Esophagus muscularis mucosa (tissue), 4 donors: ENCODE measurements around the gene MACROD2.
"Not testable (repeated sequence)": the region's sequence is repeated elsewhere in the genome, so short reads cannot be mapped to it uniquely, and the experiment has no call there.

ENCODE experiments used
- EP300 ChIP-seq: sonication (generic); formaldehyde crosslinking; IDR thresholded peaks from one replicate; pipeline ENCODE4 v1.6.1; 2017; ENCODE audit warnings: antibody characterized with exemption
- POLR2A ChIP-seq: fragments of 450-650 bp; IDR thresholded peaks from one replicate; pipeline ENCODE4 v1.6.1; 2017; ENCODE audit warnings: antibody characterized with exemption, moderate library complexity, mild to moderate bottlenecking, low read depth
- POLR2AphosphoS5 ChIP-seq, 2 donors: sonication (generic); formaldehyde crosslinking; IDR thresholded peaks; one replicate each; pipeline ENCODE4 v1.6.1; 2017; ENCODE audit warnings: antibody characterized with exemption in 2 of 2
- TF ChIP-seq, protein P1 (sequence below), 3 experiments: fragments of 200-600 bp in 2 of 3; fragments of 450-650 bp in 1 of 3; sonication (generic) in 2 of 3; IDR thresholded peaks; one replicate each; pipeline ENCODE4 v1.5.1; 2017 to 2019; ENCODE audit warnings: antibody characterized with exemption in 3 of 3, mild to moderate bottlenecking in 2 of 3, moderate library complexity in 1 of 3

DNA sequence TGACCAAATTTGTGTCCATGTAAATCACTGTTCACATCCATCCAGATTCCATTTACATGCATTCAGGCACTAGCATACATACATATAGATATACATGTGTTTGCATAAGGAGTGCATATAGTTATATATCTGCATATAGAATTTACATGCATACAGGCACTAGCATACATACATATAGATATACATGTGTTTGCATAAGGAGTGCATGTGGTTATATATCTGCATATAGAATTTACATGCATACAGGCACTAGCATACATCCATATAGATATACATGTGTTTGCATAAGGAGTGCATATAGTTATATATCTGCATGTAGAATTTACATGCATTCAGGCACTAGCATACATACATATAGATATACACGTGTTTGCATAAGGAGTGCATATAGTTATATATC is 1145.6 kb downstream of the MACROD2 start:
- TF ChIP-seq, protein P1, sequence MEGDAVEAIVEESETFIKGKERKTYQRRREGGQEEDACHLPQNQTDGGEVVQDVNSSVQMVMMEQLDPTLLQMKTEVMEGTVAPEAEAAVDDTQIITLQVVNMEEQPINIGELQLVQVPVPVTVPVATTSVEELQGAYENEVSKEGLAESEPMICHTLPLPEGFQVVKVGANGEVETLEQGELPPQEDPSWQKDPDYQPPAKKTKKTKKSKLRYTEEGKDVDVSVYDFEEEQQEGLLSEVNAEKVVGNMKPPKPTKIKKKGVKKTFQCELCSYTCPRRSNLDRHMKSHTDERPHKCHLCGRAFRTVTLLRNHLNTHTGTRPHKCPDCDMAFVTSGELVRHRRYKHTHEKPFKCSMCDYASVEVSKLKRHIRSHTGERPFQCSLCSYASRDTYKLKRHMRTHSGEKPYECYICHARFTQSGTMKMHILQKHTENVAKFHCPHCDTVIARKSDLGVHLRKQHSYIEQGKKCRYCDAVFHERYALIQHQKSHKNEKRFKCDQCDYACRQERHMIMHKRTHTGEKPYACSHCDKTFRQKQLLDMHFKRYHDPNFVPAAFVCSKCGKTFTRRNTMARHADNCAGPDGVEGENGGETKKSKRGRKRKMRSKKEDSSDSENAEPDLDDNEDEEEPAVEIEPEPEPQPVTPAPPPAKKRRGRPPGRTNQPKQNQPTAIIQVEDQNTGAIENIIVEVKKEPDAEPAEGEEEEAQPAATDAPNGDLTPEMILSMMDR (IDR thresholded peaks at IDR 0.05), result not testable (repeated sequence)
- TF ChIP-seq POLR2A; POLR2AphosphoS5 (IDR thresholded peaks at IDR 0.05); EP300: not testable (repeated sequence)
